Neural progenitor cell (in vitro differentiated cells): ENCODE results near the gene C4orf50.

ENCODE experiments used
- CTCF ChIP-seq: fragments of 200-600 bp; sonication (generic); IDR thresholded peaks from 2 replicates; pipeline ENCODE4 v1.5.1; 2017; ENCODE audit warnings: antibody characterized with exemption, mild to moderate bottlenecking
- EZH2 ChIP-seq: fragments of 200-600 bp; sonication (generic); IDR thresholded peaks from 2 replicates; pipeline ENCODE4 v1.6.1; 2017; ENCODE audit warnings: antibody characterized with exemption, mild to moderate bottlenecking, moderate library complexity
- EZH2phosphoT487 ChIP-seq: fragments of 200-600 bp; sonication (generic); IDR thresholded peaks from 2 replicates; pipeline ENCODE4 v1.6.1; 2017; ENCODE audit warnings: antibody characterized with exemption

- TF ChIP-seq EZH2phosphoT487: no peak
- TF ChIP-seq CTCF: no peak
- no peak for TF ChIP-seq EZH2
These were observed 86.1 kb downstream of the C4orf50 start for GRCh38 chr4:5932035-5932568.
